GM18526 (cell line): ENCODE data around the gene LSM2.

ENCODE experiments used
- POLR2A ChIP-seq: IDR thresholded peaks from 3 replicates; pipeline ENCODE4 v1.6.1; 2011; ENCODE audit not compliant: insufficient read length; ENCODE audit errors: extremely low read depth

Gene LSM2

DNA sequence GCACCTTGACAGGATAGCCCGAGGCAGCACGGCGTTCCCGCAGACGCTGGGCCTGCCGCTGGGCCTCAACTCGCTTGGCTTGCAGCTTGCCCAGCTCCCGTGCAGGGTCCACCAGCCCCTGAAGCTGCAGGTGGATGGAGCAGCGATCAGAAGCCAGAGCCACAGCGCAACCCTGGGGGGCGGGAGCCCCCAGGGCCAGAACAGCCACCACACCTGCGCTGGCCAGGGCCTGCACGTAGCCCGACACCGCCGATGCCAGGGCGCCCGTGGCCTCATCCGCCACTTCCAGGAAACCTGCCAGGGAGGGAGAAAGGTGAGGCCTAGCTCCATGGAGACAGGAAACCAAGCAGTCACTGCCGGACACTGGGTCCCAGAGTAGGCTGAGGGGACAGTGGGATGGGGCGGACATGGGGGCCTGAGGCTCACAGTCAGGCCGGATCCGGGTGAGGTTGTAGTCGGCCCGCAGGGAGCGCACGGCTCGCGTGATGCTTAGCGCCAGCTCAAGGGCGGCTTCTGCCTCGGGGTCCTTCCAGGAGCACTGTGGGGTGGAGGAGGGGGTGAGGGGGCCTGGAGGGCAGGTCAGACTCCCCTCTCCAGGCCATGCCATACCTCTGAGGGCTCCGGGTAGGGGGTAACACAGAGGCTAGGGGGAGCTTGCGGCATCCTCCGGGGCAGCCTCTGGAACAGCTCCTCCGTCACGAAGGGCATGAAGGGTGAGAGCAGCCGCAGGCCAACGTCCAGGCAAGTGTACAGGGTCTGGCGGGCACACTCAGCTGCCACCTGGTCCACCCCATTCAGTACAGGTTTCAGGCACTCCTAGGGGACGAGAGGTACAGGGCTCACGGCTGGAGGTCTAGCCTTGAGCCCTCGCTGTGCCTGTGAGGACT, 27.5 kb downstream of the LSM2 start:
- no peak for TF ChIP-seq POLR2A

DNA sequence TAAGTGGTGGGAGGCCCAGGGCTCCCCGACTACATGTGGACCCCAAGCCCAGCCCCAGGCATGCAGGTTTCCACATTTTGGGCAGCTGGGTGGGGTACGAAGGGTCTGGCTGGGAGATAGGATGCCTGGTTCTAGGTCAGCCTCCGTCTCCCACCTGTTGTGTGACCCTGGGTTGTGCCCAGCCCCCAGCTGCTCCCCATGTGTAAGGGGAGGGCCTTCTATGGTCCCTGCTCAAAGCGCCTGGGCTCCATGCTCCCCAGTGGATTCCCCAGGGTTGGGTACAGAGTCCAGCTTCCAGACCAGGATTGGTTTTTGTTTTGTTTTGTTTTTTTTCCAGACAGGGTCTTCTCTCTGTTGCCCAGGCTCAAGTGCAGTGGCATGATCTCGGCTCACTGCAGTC, 28.6 kb downstream of the LSM2 start:
- no peak for TF ChIP-seq POLR2A

DNA sequence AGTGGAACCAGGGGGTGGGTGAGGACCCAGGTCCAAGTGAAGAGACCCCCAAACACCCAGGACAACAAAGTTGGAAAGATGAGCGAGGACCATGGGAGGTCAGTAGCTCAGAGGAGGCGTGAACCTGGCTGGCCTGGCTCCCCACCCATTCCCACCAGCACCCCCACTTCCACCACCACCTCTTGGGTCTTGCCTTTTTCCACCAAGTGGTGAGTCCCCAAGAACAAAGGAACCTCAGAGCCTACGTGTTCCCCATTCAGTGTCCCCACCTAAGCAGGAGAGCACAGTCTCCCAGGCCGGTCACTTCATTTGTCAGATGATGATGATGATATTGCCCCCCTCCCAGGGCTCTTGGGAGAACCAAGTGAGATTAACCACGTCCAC, 29.1 kb downstream of the LSM2 start:
- TF ChIP-seq POLR2A: no peak

DNA sequence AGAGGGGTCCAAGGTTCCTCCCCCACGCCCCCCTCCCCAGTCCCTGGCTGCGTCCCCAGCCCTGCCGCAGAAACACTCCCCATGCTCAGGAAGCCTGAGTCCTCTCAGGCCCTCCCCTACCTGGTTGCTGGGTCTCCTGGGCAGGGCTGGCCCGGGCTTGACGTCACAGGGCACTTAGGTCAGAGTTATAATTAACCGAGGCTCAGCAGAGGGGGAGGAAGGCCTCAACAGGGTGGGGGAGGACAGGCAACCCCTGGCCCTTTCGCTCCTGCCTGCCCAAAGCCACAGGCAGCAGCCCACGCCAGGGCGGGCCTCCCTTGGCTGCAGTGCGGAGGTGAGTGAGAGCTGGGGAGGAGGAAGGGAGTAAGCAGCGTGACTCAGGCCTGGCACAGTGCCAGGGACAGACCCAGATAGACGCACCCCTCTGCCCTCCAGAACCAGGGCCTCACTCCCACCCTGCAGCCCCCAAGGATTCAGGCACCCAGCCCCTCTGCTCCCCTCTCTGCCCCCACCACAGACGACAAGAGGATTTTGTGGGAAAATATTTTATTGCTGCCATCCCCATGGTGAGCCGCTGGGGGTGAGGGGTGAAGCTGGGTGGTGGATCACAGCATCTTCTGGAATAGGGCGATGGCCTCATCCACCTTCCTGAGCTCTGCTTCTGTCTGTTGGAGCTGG, 29.6 kb downstream of the LSM2 start, which contains the start of gene VWA7:
Gene VWA7 (minus strand): TSS at position 340 of the 678 bp plus-strand sequence. CDS start 549 bp downstream, outside the sequence.
- TF ChIP-seq POLR2A: no peak

DNA sequence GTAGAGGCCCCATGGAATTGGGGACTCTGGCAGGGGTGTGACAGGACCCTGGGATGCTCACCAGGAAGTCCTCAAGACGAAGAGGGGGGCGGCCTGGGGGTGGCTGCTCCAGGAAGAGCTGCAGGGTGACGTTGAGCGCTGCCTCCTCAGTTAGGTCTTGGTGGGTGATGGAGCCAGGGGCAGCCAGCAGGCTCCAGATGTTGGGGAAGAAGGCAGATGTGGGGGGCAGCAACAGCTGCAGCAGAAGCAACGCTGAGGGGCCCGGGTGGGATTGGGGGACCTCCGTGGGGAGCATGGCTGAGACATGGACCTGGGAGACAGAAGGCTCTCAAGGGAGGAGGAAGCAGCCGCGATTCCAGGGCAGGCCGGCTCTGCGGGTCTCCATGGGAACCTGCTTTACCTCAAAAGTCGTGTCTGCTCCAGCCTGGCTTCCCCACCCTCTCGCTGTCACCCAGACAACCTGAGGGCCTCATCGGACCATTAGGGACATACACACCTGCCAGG, 30.2 kb downstream of the LSM2 start:
- no peak for TF ChIP-seq POLR2A

DNA sequence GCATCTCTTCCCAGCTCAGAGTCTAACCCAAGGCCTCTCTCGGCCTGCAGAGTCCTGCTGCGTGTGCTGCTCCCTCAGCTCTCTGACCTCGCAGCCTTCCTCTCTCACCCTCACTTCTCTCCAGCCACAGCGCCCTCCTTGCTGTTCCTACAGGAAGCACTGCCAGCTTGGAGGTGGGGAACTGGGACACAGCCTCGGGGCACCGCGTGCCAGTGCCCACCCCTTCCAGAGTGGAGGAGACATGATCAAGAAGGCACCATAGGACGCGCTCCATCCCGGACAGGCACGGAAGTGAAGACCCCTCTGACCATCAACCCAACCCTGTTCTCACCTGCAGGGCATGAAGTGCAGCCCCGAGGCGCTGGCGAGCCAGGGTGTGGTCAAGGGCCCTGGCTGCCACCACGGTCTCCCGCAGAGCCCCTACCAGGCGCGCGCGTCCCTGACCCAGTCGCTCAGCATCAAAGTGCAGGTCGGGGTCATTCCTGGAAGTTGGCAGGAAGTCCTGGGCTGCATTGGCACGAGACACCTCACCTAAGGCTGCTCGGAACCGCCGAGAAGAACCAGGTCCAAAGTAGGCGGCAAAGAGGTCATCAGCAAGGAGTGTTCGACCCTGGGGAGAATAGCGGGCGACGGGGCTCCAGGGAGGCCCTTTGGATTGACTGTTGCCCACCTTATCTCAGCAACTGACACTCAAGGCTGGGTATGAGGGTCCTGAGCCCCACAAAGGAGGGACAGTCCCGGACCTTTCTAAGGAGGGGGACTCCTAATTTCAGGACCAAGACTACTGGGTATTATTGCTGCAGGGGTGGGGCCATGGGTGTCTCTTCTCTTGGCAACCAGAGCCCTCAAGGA, 30.9 kb downstream of the LSM2 start:
- no peak for TF ChIP-seq POLR2A

DNA sequence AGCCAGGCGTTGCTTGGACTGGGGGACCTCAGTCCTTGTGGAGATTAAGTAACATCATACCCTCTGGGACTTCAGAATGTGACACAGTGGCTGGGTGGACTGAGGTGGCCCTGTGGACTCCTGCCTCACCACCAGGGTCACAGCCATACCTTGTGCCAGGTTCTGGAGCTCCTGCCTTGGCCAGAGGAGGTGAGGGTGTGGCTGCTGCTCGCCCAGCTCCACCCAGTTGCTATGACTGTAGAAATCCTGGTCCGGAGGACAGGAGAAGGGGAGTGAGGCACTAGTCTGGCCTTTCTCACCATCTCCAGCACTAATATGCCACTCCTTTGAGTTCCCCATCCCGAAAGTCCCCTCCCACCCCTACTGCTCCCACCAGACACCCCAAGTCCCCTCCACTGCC, 31.6 kb downstream of the LSM2 start:
- no peak for TF ChIP-seq POLR2A

DNA sequence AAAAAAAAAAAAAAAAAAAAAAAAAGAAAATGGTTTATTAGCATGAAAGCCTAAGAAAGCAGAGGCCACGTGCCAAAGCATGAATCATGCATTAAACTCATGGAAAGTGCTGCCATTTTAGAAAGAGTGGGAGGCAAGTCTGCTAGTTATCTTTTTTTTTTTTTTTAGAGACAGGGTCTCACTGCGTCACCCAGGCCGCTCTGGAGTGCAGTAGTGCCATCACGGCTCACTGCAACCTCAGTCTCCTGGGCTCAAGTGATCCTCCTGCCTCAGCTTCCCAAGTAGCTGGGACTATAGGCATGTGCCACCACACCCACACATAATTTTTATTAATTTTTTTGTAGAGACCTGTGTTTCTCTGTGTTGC, 34.8 kb downstream of the LSM2 start:
- no peak for TF ChIP-seq POLR2A

DNA sequence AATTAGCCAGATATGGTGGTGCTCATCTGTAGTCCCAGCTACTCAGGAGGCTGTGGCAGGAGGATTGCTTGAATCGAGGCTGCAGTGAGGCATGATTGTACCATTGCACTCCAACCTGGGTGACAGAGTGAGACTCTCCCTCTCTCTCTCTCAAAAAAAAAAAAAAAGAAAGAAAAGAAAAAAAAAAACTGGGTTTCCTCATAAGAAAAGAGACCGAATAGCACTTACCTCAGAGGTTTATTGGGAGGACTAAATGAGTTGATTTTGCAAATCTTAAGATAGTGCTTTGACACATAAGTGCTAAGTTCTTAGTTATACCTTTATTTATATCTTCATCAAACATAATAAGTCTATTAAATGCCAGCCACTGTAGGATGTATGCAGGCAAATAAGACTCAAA, 35.9 kb downstream of the LSM2 start:
- no peak for TF ChIP-seq POLR2A

DNA sequence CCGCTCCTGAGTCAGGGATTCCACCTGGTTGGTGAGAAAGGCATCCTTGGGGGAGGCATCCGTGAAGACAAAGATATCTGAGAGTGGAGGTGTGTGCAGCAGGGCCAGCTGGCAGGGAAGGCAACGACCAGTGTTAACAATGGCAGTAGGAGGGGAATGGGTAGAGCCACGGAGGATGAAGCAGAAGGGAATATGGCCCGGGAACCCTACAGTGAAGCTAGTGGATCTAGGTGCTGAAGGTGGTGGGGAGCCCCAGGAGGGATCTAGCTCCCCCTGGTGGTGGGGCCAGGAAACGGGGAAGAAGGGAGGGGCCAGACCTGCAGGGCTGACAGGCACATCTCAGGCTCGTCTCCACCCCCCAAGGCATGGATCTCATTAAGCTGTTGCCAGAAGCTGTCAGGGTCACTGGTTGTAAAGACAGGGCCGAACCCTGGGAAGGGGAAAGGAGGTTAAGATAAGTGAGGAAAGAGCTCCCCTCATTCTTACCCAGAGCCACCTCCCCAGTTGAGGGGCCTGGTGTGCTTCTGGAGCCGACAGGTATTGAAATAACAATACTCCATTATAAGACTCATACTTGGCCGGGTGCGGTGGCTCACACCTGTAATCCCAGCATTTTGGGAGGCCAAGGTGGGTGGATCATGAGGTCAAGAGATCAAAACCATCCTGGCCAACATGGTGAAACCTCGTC, 36.9 kb downstream of the LSM2 start:
- no peak for TF ChIP-seq POLR2A

DNA sequence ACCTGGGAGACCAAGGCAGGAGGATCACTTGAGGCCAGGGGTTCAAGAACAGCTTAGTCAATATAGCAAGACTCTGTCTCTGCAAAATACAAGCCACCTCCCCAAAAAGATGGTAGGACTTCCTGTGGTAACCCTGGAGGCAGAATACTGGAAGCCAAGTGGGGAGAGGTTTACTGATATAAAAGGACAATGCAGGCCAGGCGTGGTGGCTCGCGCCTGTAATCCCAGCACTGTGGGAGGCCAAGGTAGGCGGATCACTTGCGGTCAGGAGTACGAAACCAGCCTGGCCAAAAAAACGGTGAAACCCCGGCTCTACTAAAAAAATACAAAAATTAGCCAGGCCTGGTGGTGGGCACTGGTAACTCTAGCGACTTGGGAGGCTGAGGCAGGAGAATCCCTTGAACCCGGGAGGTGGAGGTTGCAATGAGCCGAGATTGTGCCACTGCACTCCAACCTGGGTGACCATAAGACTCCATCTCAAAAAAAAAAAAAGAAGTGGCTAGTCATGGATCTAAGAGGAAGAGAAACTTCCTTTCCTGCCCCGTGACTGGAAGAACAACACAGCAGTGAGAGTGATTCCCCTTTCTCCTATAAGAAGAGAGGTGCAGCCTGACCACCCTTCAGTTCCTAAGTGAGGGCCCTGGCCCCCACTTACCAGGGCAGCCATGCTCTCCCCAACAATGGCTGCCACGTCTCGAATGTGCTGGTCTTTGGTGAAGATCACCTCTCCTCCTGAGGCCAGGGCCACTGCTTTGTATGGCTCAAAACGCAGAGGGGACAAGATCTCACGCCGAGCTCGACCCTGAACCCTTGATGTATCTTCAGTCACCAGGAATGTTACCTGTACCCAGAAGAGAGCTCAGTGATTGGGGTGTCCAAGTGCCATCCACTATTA, 38.2 kb downstream of the LSM2 start:
- TF ChIP-seq POLR2A: no peak

DNA sequence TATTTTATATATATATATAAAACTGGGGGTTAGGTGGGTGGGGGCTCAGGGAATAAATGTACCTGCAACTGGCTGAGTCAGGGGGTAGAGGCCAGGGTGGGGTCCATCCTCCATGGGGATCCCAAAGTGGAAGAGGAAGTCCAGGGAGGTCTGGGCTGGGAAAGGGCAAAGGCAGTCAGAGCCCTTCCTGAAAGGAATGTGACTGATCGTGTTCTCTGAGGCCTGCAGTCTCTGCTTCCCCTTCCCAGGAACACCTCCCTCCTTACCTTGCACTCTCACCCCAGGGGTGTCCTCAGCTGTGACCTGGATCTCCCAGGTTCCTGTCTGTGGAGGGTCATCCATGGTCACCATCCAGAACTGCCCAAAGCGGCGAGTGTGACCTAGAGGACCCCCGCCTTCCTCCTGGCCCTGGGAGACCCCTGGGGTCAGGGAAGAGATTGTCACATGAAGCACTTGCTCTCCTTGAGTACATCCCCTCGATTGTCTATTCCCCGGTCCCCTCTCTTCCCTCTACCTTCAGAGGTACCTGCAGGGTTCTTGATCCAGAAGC, 39.6 kb downstream of the LSM2 start:
- no peak for TF ChIP-seq POLR2A
